HG02759 (cell line): ENCODE measurements around the gene ARHGEF12.

Source experiments
- ATAC-seq: cut with Tn5 transposase; IDR thresholded peaks from one replicate; pipeline ENCODE4 v1.9.1; 2021; ENCODE audit warnings: mild to moderate bottlenecking, moderate library complexity; ENCODE audit not compliant: unreplicated experiment

Gene ARHGEF12

DNA sequence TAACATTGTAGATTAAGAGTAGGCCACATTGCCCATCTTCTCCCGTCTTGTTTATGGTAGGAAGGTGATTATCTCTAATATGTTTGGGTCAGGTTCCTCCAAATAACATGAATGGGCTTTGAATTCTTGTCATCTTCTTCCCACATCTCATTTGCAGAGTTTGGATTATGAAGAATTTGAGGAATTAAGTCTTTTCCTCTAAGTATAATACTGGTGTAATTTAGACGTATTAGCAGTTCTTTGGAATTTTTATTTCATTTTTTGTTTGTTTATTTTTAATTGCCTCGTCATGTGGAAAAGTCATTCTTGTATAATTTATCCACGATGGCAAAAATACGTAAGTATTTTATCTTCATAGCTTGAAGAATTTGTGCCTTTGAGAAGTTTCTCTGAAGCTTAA lies 73.4 kb downstream of the ARHGEF12 start:
- no peak for ATAC-seq

DNA sequence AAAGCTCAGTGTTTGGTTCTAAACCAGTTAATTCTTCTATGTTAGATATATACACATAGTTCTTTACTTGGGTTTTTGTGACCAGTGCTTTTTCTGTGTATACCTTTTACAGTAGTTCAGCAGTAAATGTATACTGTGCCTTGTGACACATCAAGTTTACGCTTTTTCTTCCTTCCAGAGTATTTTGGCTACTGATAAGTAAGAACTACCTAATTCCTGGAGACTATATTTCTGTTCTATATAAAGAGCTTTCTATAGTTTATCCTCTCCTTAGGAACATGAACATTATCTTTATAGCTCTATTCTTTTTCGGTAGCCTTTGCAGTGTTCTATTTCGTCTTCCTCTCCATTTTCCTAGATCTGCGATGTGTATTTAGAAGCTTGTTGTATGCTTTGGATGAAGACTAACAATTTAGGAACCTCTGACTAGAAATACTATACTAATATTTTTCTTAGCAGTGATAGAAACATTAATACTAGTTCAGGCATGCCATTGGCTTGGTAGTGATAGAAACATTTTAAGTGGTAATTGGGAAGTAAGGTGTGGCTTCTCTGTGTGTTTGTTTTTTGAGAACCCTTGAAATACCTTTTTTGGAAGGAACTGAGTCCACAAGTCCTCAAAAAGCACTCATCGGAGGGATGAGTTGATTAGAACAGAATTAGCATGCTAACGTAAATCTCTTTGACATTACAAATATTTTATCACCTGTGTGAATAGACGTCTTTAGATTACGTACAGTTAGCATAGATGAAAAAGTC lies 74.6 kb downstream of the ARHGEF12 start:
- ATAC-seq, result no peak

GRCh38 chr11:120413480-120413879 lies 77.3 kb downstream of the ARHGEF12 start:
- no peak for ATAC-seq

DNA sequence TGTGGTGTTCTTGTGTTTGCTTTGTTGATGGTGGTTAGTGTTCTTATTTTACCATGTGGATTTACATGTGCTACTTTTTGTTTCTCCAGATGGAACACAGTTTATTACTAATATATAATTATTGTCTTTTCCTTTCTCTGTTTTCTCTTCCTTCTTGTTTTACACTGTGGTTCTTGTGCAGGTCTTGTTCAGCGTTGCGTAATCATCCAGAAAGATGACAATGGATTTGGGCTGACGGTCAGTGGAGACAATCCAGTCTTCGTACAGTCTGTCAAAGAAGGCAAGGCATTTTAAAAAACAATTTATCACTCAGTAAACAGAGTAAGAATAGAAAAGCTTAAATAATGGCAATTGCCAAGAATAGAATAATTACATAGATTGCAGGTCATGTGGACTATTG lies 84.4 kb downstream of the ARHGEF12 start:
- ATAC-seq, result no peak

GRCh38 chr11:120424185-120424969 lies 88.2 kb downstream of the ARHGEF12 start:
- no peak for ATAC-seq

DNA sequence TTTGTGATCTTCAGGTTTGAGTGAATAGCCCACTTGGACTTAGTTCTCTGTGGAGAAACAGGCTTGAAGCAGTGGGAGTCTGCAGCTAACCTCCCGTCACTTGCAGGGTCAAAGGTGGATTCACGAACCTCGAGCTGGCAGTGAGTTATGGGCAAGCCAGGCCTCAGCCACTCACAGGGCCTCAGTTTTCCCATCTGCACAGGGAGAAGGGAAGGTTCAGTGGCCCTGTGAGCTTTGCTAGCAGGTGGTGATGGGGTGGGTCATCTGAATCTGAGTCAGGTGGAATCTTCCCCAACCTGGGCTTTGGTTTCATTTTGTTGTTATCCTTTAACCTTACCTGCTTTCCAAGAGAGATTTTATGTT lies 88.7 kb downstream of the ARHGEF12 start:
- no peak for ATAC-seq

DNA sequence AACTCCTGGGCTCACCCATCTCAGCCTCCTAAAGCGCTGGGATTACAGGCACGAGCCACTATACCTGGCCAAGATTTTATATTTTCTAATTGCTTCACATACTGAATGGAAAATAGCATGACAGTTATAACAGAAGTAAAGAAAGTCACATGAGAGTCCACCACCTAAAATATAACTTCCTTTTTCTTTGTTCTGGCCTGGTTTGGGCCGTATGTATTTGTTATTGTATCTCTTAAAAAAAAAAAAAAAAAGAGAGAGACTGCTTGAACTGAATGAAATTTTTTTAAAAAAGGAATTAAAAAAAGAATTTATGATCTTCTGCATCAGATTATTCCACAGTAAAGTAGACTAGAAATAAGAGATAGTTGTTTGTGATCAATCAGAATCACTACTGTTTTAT lies 89.3 kb downstream of the ARHGEF12 start:
- ATAC-seq, result no peak

DNA sequence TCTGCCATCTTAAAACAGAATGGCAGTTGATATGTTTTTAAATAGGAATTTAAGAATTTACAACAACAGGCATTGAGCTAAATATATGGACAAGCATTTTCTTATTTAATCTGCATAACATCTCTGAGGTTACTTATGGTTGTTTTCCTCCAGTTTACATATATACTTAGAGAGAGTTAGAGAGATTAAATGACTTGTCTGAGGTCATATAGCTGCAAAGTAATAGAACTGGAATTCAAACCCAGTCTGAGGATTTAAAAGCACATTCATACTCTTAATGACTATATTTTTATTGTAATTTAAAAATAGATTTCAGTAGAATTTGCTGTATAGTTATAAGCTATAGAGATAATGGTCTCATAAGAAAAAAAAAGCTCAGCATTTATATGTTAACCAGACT lies 93.9 kb downstream of the ARHGEF12 start:
- ATAC-seq, result no peak

DNA sequence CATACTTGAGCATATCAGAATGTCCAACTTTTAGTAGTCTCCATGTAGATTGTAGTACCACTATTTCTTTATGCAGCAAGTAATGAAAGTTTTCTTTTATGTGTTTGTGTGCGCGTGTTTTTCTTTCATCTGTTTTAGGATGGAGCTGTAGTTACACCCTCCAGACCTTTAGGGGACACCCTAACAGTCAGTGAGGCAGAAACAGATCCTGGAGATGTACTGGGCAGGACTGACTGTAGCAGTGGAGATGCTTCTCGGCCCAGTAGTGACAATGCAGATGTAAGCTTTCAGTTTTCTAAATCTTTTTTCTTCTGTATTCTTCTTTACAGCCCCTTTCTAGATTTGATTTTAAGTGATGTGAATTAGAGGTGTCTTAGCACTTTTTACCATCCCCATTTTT lies 95.4 kb downstream of the ARHGEF12 start:
- no peak for ATAC-seq

DNA sequence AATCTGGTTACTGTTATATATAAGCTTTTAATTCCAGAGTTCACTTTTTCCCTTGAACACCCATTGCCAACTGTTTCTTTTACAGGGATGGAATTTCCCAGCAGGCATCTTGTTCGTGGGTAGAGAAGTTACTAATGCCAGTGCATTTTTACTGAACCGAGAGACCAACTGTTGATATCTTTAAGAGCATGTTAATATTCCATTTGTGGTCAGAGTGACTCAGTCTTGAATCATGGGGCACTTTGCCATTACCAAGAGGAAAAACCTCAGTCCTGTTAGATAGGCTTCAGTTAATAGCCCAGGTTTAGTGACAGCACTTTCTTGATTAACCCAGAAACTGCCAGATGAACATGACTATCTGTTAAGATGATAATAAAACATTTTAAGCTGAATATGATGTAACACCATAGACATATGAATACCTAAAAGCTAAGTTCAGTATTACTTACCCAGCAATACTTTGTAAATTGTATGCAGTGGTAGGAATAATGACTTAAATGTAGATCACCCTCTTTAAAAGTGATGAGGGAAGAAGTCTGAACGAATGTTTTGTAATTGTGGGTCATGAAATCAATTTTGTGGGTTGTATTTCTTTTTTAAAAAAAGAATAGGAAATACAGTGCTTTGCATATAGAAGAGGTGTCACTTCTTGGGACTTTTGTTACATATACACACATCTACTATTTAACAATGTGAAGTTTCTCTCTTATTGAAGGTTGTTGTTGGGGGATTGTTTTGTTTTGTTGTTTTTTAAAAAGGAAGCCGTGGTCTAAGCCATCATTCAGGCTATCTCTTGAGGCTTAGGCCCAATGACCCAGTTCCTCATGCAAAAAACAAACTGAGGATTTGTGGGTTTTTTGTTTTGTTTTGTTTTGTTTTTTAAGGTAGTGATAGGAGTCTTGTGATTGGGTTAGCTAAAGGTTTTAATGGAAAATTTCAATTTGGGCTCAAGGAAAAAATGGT lies 96.1 kb downstream of the ARHGEF12 start:
- no peak for ATAC-seq

DNA sequence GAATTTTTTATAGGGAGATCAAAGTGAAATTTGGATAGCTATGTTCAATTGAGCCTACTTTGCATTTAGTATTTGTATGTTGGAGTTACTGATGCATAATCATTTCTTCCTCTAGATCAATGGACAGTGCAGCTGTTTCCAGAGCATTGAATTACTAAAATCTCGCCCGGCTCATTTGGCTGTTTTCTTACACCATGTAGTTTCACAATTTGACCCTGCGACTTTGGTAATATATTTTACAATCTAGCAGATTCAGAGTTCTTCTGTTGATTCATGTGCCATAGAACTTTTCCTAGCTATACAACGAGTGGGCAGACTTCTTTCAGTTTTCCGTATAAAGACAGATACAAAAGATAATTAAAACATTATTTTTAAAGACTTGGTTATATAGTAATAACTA lies 105.4 kb downstream of the ARHGEF12 start:
- no peak for ATAC-seq

GRCh38 chr11:120442031-120442430 lies 105.8 kb downstream of the ARHGEF12 start:
- ATAC-seq, result no peak

- ATAC-seq, result no peak
These were observed 110.6 kb downstream of the ARHGEF12 start for GRCh38 chr11:120446802-120447201.

DNA sequence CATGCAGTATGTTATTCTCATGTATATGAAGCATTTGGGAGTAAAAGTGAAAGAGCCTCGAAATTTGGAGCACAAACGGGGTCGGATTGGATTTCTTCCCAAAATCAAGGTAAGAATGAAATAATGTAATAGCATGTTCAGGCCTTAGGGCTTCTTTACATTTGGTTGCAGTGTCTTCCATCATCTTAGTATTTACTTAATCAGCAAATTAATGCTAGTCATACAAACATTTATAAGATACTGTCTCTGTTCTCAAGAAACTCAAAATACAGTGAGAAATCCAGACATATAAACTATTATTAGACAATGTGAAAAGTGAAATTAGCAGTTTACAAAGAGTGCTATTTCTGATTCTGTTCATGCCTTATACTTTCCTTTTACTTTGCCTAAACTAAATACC lies 112.0 kb downstream of the ARHGEF12 start:
- ATAC-seq, result no peak

DNA sequence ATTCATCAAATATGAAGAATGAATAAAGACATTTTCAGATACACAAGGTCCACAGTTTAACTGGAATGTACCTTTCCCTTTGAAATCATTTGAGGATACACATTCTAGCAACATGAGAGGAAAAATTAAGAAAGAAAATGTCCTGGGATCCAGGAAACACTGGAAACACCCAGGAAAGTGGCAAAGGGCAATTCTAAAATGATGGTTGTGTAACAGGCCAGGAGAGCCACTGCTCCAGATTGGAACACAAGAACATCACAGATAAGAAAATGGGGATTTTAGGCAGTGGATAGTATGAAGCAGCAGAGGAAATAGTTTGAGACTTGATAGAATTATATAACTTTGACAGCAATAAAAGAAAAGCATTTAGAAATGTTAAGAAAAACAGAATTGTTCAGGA lies 119.3 kb downstream of the ARHGEF12 start:
- no peak for ATAC-seq

GRCh38 chr11:120457996-120458395 lies 121.8 kb downstream of the ARHGEF12 start:
- no peak for ATAC-seq

DNA sequence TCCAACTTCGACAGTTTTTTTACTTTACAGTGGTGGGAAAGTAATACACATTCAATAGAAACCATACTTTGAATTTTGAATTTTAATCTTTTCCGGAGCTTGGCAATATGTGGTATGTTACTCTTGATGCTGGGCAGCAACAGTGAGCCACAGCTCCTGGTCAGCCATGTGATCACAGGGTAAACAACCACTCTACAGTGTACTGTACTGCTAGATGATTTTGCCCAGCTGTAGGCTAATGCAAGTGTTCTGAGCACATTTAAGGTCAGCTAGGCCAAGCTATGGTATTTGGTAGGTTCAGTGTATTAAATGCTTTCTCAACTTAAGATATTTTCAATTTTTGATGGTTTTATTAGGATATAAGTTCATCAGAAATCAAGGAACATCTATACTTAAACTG lies 126.6 kb downstream of the ARHGEF12 start:
- ATAC-seq, result no peak

DNA sequence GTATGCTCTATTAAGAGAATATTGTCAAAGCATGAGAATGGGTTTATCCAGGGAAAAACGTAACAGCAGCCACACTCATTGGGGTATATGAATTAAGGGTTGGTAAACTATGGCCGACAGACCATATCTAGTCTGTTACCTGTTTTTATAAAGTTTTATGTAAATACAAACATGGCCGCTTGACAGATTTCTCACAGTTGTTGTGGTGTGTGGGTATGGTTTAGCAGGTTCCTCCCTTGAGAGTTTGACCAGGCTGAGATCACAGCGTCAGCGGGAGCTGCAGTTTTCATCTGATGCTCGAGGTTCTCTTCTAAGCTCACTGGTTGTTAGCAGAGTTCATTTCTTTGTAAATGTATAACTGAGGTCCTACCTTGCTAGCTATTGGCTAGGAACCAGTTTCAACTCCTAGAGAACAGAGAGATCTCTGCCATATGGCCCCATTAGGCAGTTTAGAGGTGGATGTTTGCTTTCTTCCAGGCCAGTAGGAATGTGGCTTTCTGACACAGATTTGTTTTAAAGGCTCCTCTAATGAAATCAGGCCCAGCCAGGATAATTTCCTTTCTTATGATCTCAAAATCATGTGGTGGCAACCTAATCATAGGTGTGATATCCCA lies 129.8 kb downstream of the ARHGEF12 start:
- ATAC-seq, result no peak

- ATAC-seq, result no peak
These were observed 131.4 kb downstream of the ARHGEF12 start for GRCh38 chr11:120467627-120468026.

GRCh38 chr11:120471131-120471530 lies 134.9 kb downstream of the ARHGEF12 start:
- no peak for ATAC-seq

GRCh38 chr11:120471994-120472393 lies 135.8 kb downstream of the ARHGEF12 start:
- no peak for ATAC-seq
